MCF 10A (cell line): ENCODE data around the gene TLCD1. TPM values are rescaled to one million over a fixed set of nuclear protein-coding genes. Genes with fewer than 3 reads are reported as not detected.

Experiments used
- BruUV-seq: library from RNA; stranded (reverse); fragments of 400-500 nt; replicated peaks from 2 replicates; lab custom pipeline; 2021; lab: Mats Ljungman, UMichigan
- CTCF ChIA-PET: fragments of 300-600 bp; sonication (Branson Sonifier 250); formaldehyde crosslinking; extraction: SDS; loops from one replicate; lab custom pipeline; 2021; ENCODE audit warnings: antibody characterized with exemption, inconsistent platforms; lab: Yijun Ruan, JAX
- POLR2A ChIA-PET: fragments of 300-600, 350-650 bp; sonication (Branson Sonifier 250); formaldehyde crosslinking; extraction: SDS; loops from one replicate; lab custom pipeline; 2020; ENCODE audit warnings: antibody characterized with exemption, inconsistent platforms; lab: Yijun Ruan, JAX
- DNase-seq: peaks from one replicate; pipeline ENCODE4 v3.0.0-alpha.2; 2018; ENCODE audit not compliant: unreplicated experiment
- H3K27ac Mint-ChIP-seq: one replicate; pipeline ENCODE4 v1.8.0; 2022; ENCODE audit warnings: mild to moderate bottlenecking, low read depth, mixed read lengths; ENCODE audit not compliant: unreplicated experiment
- H3K27me3 Mint-ChIP-seq: one replicate; pipeline ENCODE4 v1.8.0; 2022; ENCODE audit warnings: mixed read lengths; ENCODE audit not compliant: insufficient read depth, unreplicated experiment
- H3K36me3 Mint-ChIP-seq: one replicate; pipeline ENCODE4 v1.8.0; 2022; ENCODE audit warnings: mild to moderate bottlenecking, moderate library complexity, mixed read lengths; ENCODE audit not compliant: insufficient read depth, unreplicated experiment
- H3K4me1 Mint-ChIP-seq: one replicate; pipeline ENCODE4 v1.8.0; 2022; ENCODE audit warnings: mixed read lengths; ENCODE audit not compliant: insufficient read depth, unreplicated experiment
- H3K4me3 Mint-ChIP-seq: one replicate; pipeline ENCODE4 v1.8.0; 2022; ENCODE audit warnings: mild to moderate bottlenecking, moderate library complexity, mixed read lengths; ENCODE audit not compliant: unreplicated experiment
- H3K9me3 Mint-ChIP-seq: one replicate; pipeline ENCODE4 v1.8.0; 2022; ENCODE audit warnings: mixed read lengths; ENCODE audit not compliant: unreplicated experiment
- intact Hi-C: fragments of 100-400 bp; cut with micrococcal nuclease; formaldehyde crosslinking; loops from 2 replicates; pipeline ENCODE4 v1.14.1; 2022
- total RNA-seq: library from RNA; stranded (reverse); gene quantifications from 2 replicates; pipeline ENCODE4 v1.2.3, GENCODE V29; 2022
- TF ChIP-seq, protein P1 (sequence below): fragments of 200-600 bp; IDR thresholded peaks from one replicate; pipeline ENCODE4 v1.8.0; 2022; ENCODE audit warnings: antibody characterized with exemption, mild to moderate bottlenecking; ENCODE audit not compliant: unreplicated experiment

The TLCD1 gene
- total RNA-seq, 1 experiment from 2014 or later: 18.7 TPM

DNA sequence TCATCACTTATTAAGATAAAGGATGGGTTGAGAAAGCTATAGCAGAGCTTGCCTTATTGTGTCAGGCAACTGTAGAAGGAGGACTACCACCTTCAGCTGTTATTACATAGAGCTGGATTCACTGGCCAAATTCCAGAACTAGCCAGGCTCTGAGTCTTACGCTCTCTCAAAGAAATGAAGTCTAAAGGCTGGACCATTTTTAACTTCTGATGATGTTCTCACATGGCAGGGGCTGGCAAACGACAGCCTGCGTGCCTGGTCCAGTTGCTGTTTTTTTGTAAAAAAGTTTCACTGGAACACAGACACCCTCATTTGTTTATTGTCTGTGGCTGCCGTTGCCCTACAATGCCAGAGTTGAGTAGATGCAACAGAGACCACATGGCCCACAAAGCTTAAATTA, 39.0 kb upstream of the TLCD1 start:
- no peaks in the 10 kb centered on the region for H3K27me3 Mint-ChIP-seq
- no peaks in the 10 kb centered on the region for H3K9me3 Mint-ChIP-seq
- H3K27ac Mint-ChIP-seq: no peak overlapping the region
- ChIA-PET POLR2A (interaction anchor here (0.7 to 6.2 kb wide), 9 partner anchors 10 to 172 kb away, joined by 3 to 52 read pairs (median 4); partner anchors contain the start of genes FAM222B and FLOT2), CTCF (interaction anchor here (0.7 to 5.1 kb wide), 21 partner anchors 9 to 352 kb away, joined by 3 to 59 read pairs (median 9); partner anchors contain the start of genes DHRS13, FAM222B and FLOT2)
- BruUV-seq: no TSS peak
- peaks cover 17% of the 10 kb centered on the region for H3K4me1 Mint-ChIP-seq
- TF ChIP-seq, protein P1, sequence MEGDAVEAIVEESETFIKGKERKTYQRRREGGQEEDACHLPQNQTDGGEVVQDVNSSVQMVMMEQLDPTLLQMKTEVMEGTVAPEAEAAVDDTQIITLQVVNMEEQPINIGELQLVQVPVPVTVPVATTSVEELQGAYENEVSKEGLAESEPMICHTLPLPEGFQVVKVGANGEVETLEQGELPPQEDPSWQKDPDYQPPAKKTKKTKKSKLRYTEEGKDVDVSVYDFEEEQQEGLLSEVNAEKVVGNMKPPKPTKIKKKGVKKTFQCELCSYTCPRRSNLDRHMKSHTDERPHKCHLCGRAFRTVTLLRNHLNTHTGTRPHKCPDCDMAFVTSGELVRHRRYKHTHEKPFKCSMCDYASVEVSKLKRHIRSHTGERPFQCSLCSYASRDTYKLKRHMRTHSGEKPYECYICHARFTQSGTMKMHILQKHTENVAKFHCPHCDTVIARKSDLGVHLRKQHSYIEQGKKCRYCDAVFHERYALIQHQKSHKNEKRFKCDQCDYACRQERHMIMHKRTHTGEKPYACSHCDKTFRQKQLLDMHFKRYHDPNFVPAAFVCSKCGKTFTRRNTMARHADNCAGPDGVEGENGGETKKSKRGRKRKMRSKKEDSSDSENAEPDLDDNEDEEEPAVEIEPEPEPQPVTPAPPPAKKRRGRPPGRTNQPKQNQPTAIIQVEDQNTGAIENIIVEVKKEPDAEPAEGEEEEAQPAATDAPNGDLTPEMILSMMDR: no peak
- intact Hi-C loops: no loop called here
- H3K4me3 Mint-ChIP-seq: no peak overlapping the region
- DNase-seq: no peak
- H3K36me3 Mint-ChIP-seq: peaks cover 84% of the 10 kb centered on the region

DNA sequence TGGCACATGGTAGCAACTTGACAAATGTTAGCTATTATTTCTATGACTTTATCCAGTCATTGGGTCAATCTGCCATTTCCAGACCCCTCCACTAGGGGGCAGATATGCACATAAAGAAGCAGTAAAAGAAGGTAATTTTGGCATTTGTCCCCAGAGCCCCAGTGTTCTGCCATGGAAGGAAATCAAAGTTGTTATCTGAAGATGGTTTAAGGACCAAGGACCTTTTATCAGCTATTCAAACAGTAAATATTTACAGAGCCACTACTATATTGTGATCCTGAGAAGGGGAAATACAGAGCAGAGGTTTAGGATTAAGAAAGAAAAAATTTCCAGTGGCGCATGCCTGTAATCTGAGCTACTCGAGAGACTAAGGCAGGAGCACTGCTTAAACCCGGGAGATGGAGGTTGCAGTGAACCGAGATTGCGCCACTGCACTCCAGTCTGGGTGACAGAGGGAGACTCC, 37.8 kb upstream of the TLCD1 start:
- POLR2A ChIA-PET: interaction anchor here (0.6 to 6.2 kb wide), 21 partner anchors 11 to 189 kb away, joined by 3 to 52 read pairs (median 4); partner anchors contain the start of genes DHRS13, FAM222B and FLOT2
- no peaks in the 10 kb centered on the region for H3K27me3 Mint-ChIP-seq
- TF ChIP-seq, protein P1: peak; percentile 70
- peak overlapping the region; percentile 16 for H3K27ac Mint-ChIP-seq
- peaks cover 83% of the 10 kb centered on the region for H3K36me3 Mint-ChIP-seq
- no TSS peak for BruUV-seq
- intact Hi-C loops: loop anchor here (1.0 to 5.0 kb wide), 5 partner anchors 47 to 153 kb away; partner anchors contain the start of genes ERAL1, FAM222B and FLOT2
- peak; percentile 83 for DNase-seq
- no peaks in the 10 kb centered on the region for H3K9me3 Mint-ChIP-seq
- H3K4me3 Mint-ChIP-seq: no peak overlapping the region
- CTCF ChIA-PET: interaction anchor here (0.6 to 5.1 kb wide), 48 partner anchors 10 to 353 kb away, joined by 3 to 59 read pairs (median 6); partner anchors contain the start of genes DHRS13, FAM222B, FLOT2 and TLCD1
- H3K4me1 Mint-ChIP-seq: peaks cover 10% of the 10 kb centered on the region

DNA sequence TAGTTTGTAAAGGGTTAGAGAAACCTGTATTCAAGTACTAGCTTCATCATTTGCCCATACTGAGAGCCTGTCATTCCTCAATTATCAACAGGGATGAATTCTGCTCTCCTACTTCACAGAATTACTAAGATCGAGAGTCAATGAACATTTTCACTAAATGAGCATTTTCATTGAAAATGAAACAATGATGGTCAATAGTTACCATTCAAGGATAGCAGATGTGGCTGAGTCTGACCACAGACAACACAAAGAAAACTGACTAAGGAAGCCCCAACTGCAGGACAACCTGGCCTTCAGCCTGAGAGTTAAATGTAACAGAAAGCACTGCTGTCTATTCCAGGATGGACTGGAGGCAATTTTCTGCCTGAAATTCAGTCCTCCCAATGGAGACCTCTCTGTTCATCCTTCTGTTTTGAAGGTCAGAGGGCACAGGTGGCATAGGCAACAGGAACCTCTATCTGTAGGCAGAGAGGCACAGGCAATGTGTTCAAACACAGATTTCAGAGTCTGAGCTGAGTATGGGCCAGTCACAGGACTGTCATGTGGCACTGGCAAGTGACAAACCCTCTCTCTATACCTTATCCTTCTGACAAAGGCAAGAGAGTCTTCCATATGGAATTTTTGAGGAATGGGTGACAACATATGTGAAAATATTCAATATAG, 37.2 kb upstream of the TLCD1 start:
- TF ChIP-seq, protein P1: no peak
- no peaks in the 10 kb centered on the region for H3K9me3 Mint-ChIP-seq
- DNase-seq: no peak
- no peaks in the 10 kb centered on the region for H3K27me3 Mint-ChIP-seq
- ChIA-PET POLR2A (interaction anchor here (0.6 to 6.2 kb wide), 20 partner anchors 11 to 189 kb away, joined by 3 to 52 read pairs (median 4); partner anchors contain the start of genes DHRS13, FAM222B and FLOT2), CTCF (interaction anchor here (0.7 to 5.1 kb wide), 42 partner anchors 10 to 354 kb away, joined by 3 to 59 read pairs (median 6); partner anchors contain the start of genes DHRS13, FAM222B, FLOT2 and TLCD1)
- BruUV-seq: no TSS peak
- H3K4me1 Mint-ChIP-seq: peaks cover 10% of the 10 kb centered on the region
- no peak overlapping the region for H3K4me3 Mint-ChIP-seq
- peak overlapping the region; percentile 16 for H3K27ac Mint-ChIP-seq
- peaks cover 83% of the 10 kb centered on the region for H3K36me3 Mint-ChIP-seq
- intact Hi-C loops: loop anchor here (1.0 to 5.0 kb wide), 5 partner anchors 48 to 154 kb away; partner anchors contain the start of genes ERAL1, FAM222B and FLOT2
